ENCODE data around the gene PARD3B.

PARD3B gene

DNA sequence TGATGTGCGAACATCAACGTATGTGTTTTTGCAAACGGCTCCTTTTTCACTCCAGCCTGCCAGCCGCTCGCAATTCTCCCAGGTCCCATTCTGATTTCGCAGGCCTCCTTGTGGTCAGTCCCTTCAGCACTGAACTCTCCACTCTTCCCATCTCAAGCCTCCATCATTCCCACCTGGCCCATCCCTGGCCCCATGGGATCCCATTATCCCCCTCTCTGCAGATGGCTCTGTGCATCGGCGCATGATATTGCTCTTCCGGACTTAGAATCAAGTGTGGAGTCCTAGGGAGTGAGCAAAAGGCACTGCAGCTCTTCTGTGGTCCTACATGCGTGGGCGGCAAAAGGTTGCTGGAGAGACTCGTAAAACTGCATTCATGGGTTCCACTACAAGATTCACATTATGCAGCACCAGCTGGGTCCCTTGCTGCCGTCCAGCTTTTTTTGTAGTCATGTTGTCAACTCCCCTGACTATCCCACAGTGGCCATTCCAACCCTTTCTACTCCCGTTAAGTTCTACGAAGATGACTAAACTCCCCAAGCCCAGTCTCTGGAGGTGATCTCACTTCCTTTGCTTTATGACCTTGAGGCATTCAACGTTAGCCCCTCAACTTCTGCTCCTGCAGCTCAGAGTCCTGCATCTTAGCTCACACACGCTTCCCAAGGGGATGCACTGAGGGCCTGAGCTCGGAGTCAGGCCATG is 1011.7 kb downstream of the PARD3B start:
- no peak overlapping the region for H3K27ac ChIP-seq (ENCODE audit: low read length)
- H3K4me3 ChIP-seq (ENCODE audit: low read length) = no peak overlapping the region
- no peaks in the 10 kb centered on the region for H3K27me3 ChIP-seq (ENCODE audit: control insufficient read depth, insufficient read depth, low read length)
- H3K9ac ChIP-seq (ENCODE audit: low read length) = no peak overlapping the region
- peaks cover 12% of the 10 kb centered on the region for H3K4me1 ChIP-seq (ENCODE audit: control insufficient read depth, low read depth, low read length)
- no peaks in the 10 kb centered on the region for H3K9me3 ChIP-seq (ENCODE audit: control insufficient read depth, low read depth, low read length)
- no peaks in the 10 kb centered on the region for H3K36me3 ChIP-seq (ENCODE audit: control insufficient read depth, low read depth, low read length)

DNA sequence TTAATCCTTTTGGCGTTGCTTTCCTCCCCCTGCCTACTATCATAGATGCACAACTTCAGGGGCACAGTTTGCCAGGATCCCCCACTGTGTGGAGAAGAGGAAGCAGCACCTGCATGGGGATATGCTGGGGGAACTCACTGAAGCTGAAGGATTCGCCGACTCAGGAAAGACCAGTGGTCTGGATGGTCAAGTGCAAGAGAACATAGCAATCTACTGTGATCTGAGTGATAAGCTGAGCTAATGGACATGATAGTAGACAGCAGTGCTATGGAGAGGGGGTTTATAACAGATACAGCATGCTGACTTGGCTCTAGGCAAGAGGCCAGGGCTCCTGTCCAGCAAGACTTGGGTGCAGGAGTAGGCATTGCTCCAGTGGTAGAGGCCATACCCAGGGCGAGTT is 1012.6 kb downstream of the PARD3B start:
- H3K36me3 ChIP-seq (ENCODE audit: control insufficient read depth, low read depth, low read length) = no peaks in the 10 kb centered on the region
- H3K27me3 ChIP-seq (ENCODE audit: control insufficient read depth, insufficient read depth, low read length) = no peaks in the 10 kb centered on the region
- H3K9me3 ChIP-seq (ENCODE audit: control insufficient read depth, low read depth, low read length) = no peaks in the 10 kb centered on the region
- H3K27ac ChIP-seq (ENCODE audit: low read length) = no peak overlapping the region
- peaks cover 12% of the 10 kb centered on the region for H3K4me1 ChIP-seq (ENCODE audit: control insufficient read depth, low read depth, low read length)
- H3K9ac ChIP-seq (ENCODE audit: low read length) = no peak overlapping the region
- no peak overlapping the region for H3K4me3 ChIP-seq (ENCODE audit: low read length)

DNA sequence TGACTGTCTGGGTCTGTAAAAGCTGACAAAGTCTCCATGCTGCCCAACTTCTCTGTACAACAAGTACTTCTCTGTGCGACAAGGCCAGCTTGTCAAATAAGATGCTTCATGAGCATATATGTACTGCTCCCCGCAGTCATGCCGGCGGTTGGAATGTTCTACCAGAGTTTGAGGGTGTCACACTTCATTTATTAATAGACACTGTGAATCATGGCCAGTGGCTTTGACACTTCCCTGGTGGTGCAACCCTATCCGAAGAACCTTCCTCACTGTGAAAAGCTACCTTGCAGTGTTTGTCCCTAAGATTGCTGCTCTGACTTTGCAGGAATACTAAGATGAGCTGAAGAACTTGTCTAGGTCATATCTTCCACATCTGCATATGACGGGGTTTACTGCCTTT is 1016.2 kb downstream of the PARD3B start:
- Histone ChIP-seq H3K9ac (ENCODE audit: low read length) (no peak overlapping the region), H3K36me3 (ENCODE audit: control insufficient read depth, low read depth, low read length) (no peaks in the 10 kb centered on the region), H3K27me3 (ENCODE audit: control insufficient read depth, insufficient read depth, low read length) (no peaks in the 10 kb centered on the region), H3K9me3 (ENCODE audit: control insufficient read depth, low read depth, low read length) (no peaks in the 10 kb centered on the region), H3K4me3 (ENCODE audit: low read length) (no peak overlapping the region), H3K4me1 (ENCODE audit: control insufficient read depth, low read depth, low read length) (peaks cover 3% of the 10 kb centered on the region), H3K27ac (ENCODE audit: low read length) (no peak overlapping the region)

- H3K4me3 ChIP-seq (ENCODE audit: low read length) = no peak overlapping the region
- H3K9me3 ChIP-seq (ENCODE audit: control insufficient read depth, low read depth, low read length) = no peaks in the 10 kb centered on the region
- no peaks in the 10 kb centered on the region for H3K27me3 ChIP-seq (ENCODE audit: control insufficient read depth, insufficient read depth, low read length)
- no peaks in the 10 kb centered on the region for H3K4me1 ChIP-seq (ENCODE audit: control insufficient read depth, low read depth, low read length)
- H3K9ac ChIP-seq (ENCODE audit: low read length) = no peak overlapping the region
- H3K36me3 ChIP-seq (ENCODE audit: control insufficient read depth, low read depth, low read length) = no peaks in the 10 kb centered on the region
- H3K27ac ChIP-seq (ENCODE audit: low read length) = no peak overlapping the region
Measured at GRCh38 chr2:205563646-205564045, 1018.4 kb downstream of the PARD3B start.

GRCh38 chr2:205564346-205565141 is 1019.3 kb downstream of the PARD3B start:
- no peak overlapping the region for H3K27ac ChIP-seq (ENCODE audit: low read length)
- H3K9ac ChIP-seq (ENCODE audit: low read length) = no peak overlapping the region
- H3K9me3 ChIP-seq (ENCODE audit: control insufficient read depth, low read depth, low read length) = no peaks in the 10 kb centered on the region
- no peaks in the 10 kb centered on the region for H3K4me1 ChIP-seq (ENCODE audit: control insufficient read depth, low read depth, low read length)
- H3K4me3 ChIP-seq (ENCODE audit: low read length) = no peak overlapping the region
- no peaks in the 10 kb centered on the region for H3K27me3 ChIP-seq (ENCODE audit: control insufficient read depth, insufficient read depth, low read length)
- H3K36me3 ChIP-seq (ENCODE audit: control insufficient read depth, low read depth, low read length) = no peaks in the 10 kb centered on the region

DNA sequence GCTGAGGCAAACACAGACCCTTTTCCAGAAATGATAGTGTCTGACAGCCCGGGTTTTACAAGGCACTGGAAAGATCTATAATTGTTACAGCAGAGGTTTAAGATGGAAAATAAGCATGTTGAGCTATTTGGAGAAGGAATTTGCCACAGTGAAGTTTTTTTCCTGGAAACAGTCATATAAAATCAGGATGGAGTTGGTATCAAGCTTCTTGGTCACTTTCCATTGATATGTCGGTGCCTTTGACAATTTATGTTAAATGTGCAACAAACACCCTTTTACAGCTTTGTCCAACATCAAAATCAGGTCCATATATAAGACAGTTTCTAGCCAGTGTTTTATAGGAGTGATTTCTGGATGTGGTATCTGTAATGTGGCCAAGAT is 1019.9 kb downstream of the PARD3B start:
- Histone ChIP-seq H3K4me3 (ENCODE audit: low read length) (no peak overlapping the region), H3K27ac (ENCODE audit: low read length) (no peak overlapping the region)

GRCh38 chr2:205566606-205567168 is 1021.4 kb downstream of the PARD3B start:
- no peaks in the 10 kb centered on the region for H3K9me3 ChIP-seq (ENCODE audit: control insufficient read depth, low read depth, low read length)
- no peaks in the 10 kb centered on the region for H3K36me3 ChIP-seq (ENCODE audit: control insufficient read depth, low read depth, low read length)
- H3K4me3 ChIP-seq (ENCODE audit: low read length) = no peak overlapping the region
- H3K27me3 ChIP-seq (ENCODE audit: control insufficient read depth, insufficient read depth, low read length) = no peaks in the 10 kb centered on the region
- no peak overlapping the region for H3K27ac ChIP-seq (ENCODE audit: low read length)
- no peaks in the 10 kb centered on the region for H3K4me1 ChIP-seq (ENCODE audit: control insufficient read depth, low read depth, low read length)
- H3K9ac ChIP-seq (ENCODE audit: low read length) = no peak overlapping the region

More for the DNA sequence above, 1019.9 kb downstream of the PARD3B start:
- no peaks in the 10 kb centered on the region for H3K4me1 ChIP-seq (ENCODE audit: control insufficient read depth, low read depth, low read length)
- no peaks in the 10 kb centered on the region for H3K9me3 ChIP-seq (ENCODE audit: control insufficient read depth, low read depth, low read length)
- no peaks in the 10 kb centered on the region for H3K36me3 ChIP-seq (ENCODE audit: control insufficient read depth, low read depth, low read length)
- no peak overlapping the region for H3K9ac ChIP-seq (ENCODE audit: low read length)
- no peaks in the 10 kb centered on the region for H3K27me3 ChIP-seq (ENCODE audit: control insufficient read depth, insufficient read depth, low read length)

DNA sequence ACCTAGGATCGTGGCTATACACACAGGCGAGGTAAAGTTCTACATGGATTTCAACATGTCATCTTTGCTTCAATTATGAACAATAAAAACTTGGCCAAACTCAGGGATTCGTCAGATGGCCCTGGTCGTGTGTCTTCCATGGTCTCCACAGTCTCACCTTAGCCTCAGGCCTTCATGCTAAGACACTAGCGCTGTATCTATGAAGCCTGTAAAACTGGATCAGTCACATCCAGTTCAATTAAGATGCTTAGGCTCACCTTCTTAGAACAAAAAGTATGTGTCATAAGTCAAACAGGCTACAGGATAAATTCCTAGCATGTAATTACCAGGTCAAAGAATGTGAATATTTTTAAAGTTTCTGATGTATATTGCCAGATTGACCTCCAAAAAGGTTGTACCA is 1023.3 kb downstream of the PARD3B start:
- H3K9ac ChIP-seq (ENCODE audit: low read length) = no peak overlapping the region
- H3K27me3 ChIP-seq (ENCODE audit: control insufficient read depth, insufficient read depth, low read length) = no peaks in the 10 kb centered on the region

DNA sequence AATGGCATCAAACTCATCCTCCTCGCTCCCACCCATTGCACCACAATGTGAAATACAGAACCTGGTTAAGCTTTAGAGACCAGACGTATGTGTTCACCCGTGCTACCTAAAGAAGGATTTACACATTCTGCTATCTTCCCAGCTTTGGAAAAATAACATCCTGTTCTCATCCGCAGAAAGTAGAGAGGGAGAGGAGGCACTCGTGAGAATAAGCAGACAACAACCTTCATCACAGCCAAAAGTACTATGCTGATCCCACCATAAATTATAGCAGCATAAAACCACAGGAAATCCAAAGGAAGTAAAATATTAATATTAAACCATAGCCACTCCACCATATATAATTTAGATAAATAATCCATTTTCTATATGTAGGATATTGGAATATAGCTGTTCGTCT is 1025.4 kb downstream of the PARD3B start:
- H3K9ac ChIP-seq (ENCODE audit: low read length) = no peak overlapping the region
- no peaks in the 10 kb centered on the region for H3K4me1 ChIP-seq (ENCODE audit: control insufficient read depth, low read depth, low read length)
- no peak overlapping the region for H3K4me3 ChIP-seq (ENCODE audit: low read length)
- H3K27me3 ChIP-seq (ENCODE audit: control insufficient read depth, insufficient read depth, low read length) = no peaks in the 10 kb centered on the region
- H3K9me3 ChIP-seq (ENCODE audit: control insufficient read depth, low read depth, low read length) = no peaks in the 10 kb centered on the region
- no peaks in the 10 kb centered on the region for H3K36me3 ChIP-seq (ENCODE audit: control insufficient read depth, low read depth, low read length)
- H3K27ac ChIP-seq (ENCODE audit: low read length) = no peak overlapping the region

More for the DNA sequence above, 1023.3 kb downstream of the PARD3B start:
- Histone ChIP-seq H3K27ac (ENCODE audit: low read length) (no peak overlapping the region), H3K4me3 (ENCODE audit: low read length) (no peak overlapping the region), H3K36me3 (ENCODE audit: control insufficient read depth, low read depth, low read length) (no peaks in the 10 kb centered on the region), H3K9me3 (ENCODE audit: control insufficient read depth, low read depth, low read length) (no peaks in the 10 kb centered on the region), H3K4me1 (ENCODE audit: control insufficient read depth, low read depth, low read length) (no peaks in the 10 kb centered on the region)

- Histone ChIP-seq H3K4me3 (ENCODE audit: low read length) (no peak overlapping the region), H3K4me1 (ENCODE audit: control insufficient read depth, low read depth, low read length) (no peaks in the 10 kb centered on the region), H3K36me3 (ENCODE audit: control insufficient read depth, low read depth, low read length) (no peaks in the 10 kb centered on the region), H3K27me3 (ENCODE audit: control insufficient read depth, insufficient read depth, low read length) (no peaks in the 10 kb centered on the region), H3K9me3 (ENCODE audit: control insufficient read depth, low read depth, low read length) (no peaks in the 10 kb centered on the region), H3K9ac (ENCODE audit: low read length) (no peak overlapping the region), H3K27ac (ENCODE audit: low read length) (no peak overlapping the region)
Measured at GRCh38 chr2:205571360-205571959, 1026.2 kb downstream of the PARD3B start.

GRCh38 chr2:205574001-205574400 is 1028.7 kb downstream of the PARD3B start:
- Histone ChIP-seq H3K9ac (ENCODE audit: low read length) (no peak overlapping the region), H3K27me3 (ENCODE audit: control insufficient read depth, insufficient read depth, low read length) (no peaks in the 10 kb centered on the region), H3K36me3 (ENCODE audit: control insufficient read depth, low read depth, low read length) (no peaks in the 10 kb centered on the region), H3K4me1 (ENCODE audit: control insufficient read depth, low read depth, low read length) (no peaks in the 10 kb centered on the region), H3K4me3 (ENCODE audit: low read length) (no peak overlapping the region), H3K9me3 (ENCODE audit: control insufficient read depth, low read depth, low read length) (no peaks in the 10 kb centered on the region), H3K27ac (ENCODE audit: low read length) (no peak overlapping the region)

Data from iPS-18a (cell line).